Activated CD4-positive, alpha-beta memory T cell treated with anti-CD3 and anti-CD28 coated beads, Interleukin-2, amount 10 ng/mL, durations not matched to agents 7 days and 5 days (primary cell): ENCODE results near the gene ANXA3. TPM values are rescaled to one million over a fixed set of nuclear protein-coding genes. Genes with fewer than 3 reads are reported as not detected.
"Not testable (repeated sequence)": the region's sequence is repeated elsewhere in the genome, so short reads cannot be mapped to it uniquely, and the experiment has no call there.

Source experiments
- CTCF ChIA-PET: fragments of 350-600 bp; sonication (Branson Sonifier 250); formaldehyde crosslinking; loops from one replicate; lab custom pipeline; 2021; ENCODE audit warnings: antibody characterized with exemption, inconsistent platforms; lab: Charles Lee
- POLR2A ChIA-PET: fragments of 350-600 bp; sonication (Branson Sonifier 250); formaldehyde crosslinking; loops from one replicate; lab custom pipeline; 2021; ENCODE audit warnings: antibody characterized with exemption; lab: Charles Lee
- DNase-seq: peaks from one replicate; pipeline ENCODE4 v3.0.0-alpha.2; 2020
- H3K27ac Mint-ChIP-seq: one replicate; pipeline ENCODE4 v1.8.0; 2021; ENCODE audit warnings: mild to moderate bottlenecking, mixed read lengths
- H3K27me3 Mint-ChIP-seq: one replicate; pipeline ENCODE4 v1.8.0; 2021; ENCODE audit warnings: mixed read lengths
- H3K36me3 Mint-ChIP-seq: one replicate; pipeline ENCODE4 v1.8.0; 2021; ENCODE audit warnings: low read depth, mixed read lengths
- H3K4me1 Mint-ChIP-seq: one replicate; pipeline ENCODE4 v1.8.0; 2021; ENCODE audit warnings: mixed read lengths
- H3K4me3 Mint-ChIP-seq: one replicate; pipeline ENCODE4 v1.8.0; 2021; ENCODE audit warnings: mild to moderate bottlenecking, mixed read lengths
- H3K9me3 Mint-ChIP-seq: one replicate; pipeline ENCODE4 v1.8.0; 2021; ENCODE audit warnings: mixed read lengths
- total RNA-seq, 2 experiments: library from RNA; stranded (reverse); gene quantifications; one replicate each; pipeline ENCODE4 v1.2.3, GENCODE V29; 2021

Gene ANXA3
- total RNA-seq, 2 experiments from 2014 or later, result 0.38 TPM

DNA sequence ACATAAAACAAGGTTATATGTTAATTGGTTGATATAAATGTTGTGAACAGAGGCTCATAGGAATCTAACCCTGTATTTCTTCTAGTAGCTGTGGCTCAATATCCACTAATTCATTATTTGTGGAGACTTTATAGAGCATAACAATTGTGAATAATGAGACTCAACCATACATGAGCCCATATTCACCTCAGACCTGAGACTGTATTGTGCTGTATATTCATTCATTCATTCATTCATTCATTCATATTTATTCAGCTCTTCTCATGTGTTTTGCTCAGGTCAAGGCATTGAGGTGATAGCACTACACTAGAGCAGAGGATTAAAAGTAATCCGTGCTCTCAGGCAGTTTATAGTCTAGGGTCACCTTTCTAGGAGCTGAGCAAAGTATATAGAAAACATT lies 24.5 kb upstream of the ANXA3 start:
- ChIA-PET POLR2A (no interaction called here), CTCF (no interaction called here)
- DNase-seq, result no peak
- H3K36me3 Mint-ChIP-seq, result no peaks in the 10 kb centered on the region
- no peak overlapping the region for H3K27ac Mint-ChIP-seq
- H3K9me3 Mint-ChIP-seq, result no peaks in the 10 kb centered on the region
- H3K4me3 Mint-ChIP-seq, result no peak overlapping the region
- peaks cover 13% of the 10 kb centered on the region for H3K27me3 Mint-ChIP-seq
- H3K4me1 Mint-ChIP-seq, result no peaks in the 10 kb centered on the region

- POLR2A ChIA-PET, result no interaction called here
- no peaks in the 10 kb centered on the region for H3K9me3 Mint-ChIP-seq
- CTCF ChIA-PET, result no interaction called here
These were observed 24.0 kb upstream of the ANXA3 start for GRCh38 chr4:78527555-78527954.

GRCh38 chr4:78528327-78528726 lies 23.2 kb upstream of the ANXA3 start:
- CTCF ChIA-PET, result no interaction called here

More at GRCh38 chr4:78527555-78527954, 24.0 kb upstream of the ANXA3 start:
- Mint-ChIP-seq H3K4me3 (no peak overlapping the region), H3K36me3 (no peaks in the 10 kb centered on the region), H3K27ac (no peak overlapping the region), H3K27me3 (peaks cover 13% of the 10 kb centered on the region), H3K4me1 (no peaks in the 10 kb centered on the region)
- no peak for DNase-seq

DNA sequence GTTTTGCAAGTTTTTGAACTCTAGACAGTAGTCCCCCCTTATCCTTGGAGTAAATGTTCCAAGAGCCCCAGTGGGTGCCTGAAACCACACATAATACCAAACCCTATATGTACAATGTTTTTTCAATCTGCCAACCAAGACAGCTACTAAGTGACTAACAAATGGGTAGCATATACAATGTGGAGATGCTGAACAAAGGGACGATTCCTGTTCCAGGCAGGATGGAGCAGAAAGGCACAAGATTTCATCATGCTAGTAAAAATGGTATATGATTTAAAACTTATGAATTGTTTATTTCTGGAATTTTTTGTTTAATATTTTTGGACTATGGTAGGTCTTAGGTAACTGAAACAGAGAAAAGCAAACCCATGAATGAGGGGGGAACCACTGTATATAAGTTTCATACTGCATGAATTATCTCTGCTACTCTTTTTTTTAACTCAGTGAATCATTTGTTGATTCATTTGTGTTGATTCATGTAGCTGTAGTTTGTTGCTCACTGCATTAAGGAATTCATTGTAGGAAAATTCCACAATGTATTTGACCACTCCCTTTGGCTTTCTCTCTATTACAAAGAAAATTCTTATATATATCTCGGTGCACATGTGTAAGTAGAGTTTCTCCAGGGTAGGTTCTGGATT lies 21.9 kb upstream of the ANXA3 start:
- CTCF ChIA-PET, result no interaction called here
- Mint-ChIP-seq H3K36me3 (no peaks in the 10 kb centered on the region), H3K27ac (no peak overlapping the region), H3K4me3 (no peak overlapping the region), H3K9me3 (no peaks in the 10 kb centered on the region), H3K27me3 (peaks cover 7% of the 10 kb centered on the region), H3K4me1 (no peaks in the 10 kb centered on the region)
- POLR2A ChIA-PET, result no interaction called here
- no peak for DNase-seq

More at GRCh38 chr4:78528327-78528726, 23.2 kb upstream of the ANXA3 start:
- Mint-ChIP-seq H3K9me3 (no peaks in the 10 kb centered on the region), H3K36me3 (no peaks in the 10 kb centered on the region), H3K4me1 (no peaks in the 10 kb centered on the region), H3K27ac (no peak overlapping the region), H3K27me3 (peaks cover 13% of the 10 kb centered on the region), H3K4me3 (no peak overlapping the region)
- DNase-seq, result no peak
- POLR2A ChIA-PET, result no interaction called here

GRCh38 chr4:78532046-78532445 lies 19.5 kb upstream of the ANXA3 start:
- POLR2A ChIA-PET, result no interaction called here
- CTCF ChIA-PET, result no interaction called here
- H3K27ac Mint-ChIP-seq, result no peak overlapping the region
- H3K4me3 Mint-ChIP-seq, result no peak overlapping the region
- DNase-seq, result no peak
- H3K27me3 Mint-ChIP-seq, result peaks cover 11% of the 10 kb centered on the region
- no peaks in the 10 kb centered on the region for H3K9me3 Mint-ChIP-seq
- no peaks in the 10 kb centered on the region for H3K36me3 Mint-ChIP-seq
- H3K4me1 Mint-ChIP-seq, result no peaks in the 10 kb centered on the region

- no peaks in the 10 kb centered on the region for H3K9me3 Mint-ChIP-seq
- peaks cover 16% of the 10 kb centered on the region for H3K27me3 Mint-ChIP-seq
- DNase-seq, result no peak
- H3K36me3 Mint-ChIP-seq, result no peaks in the 10 kb centered on the region
- ChIA-PET CTCF (no interaction called here), POLR2A (no interaction called here)
- H3K4me1 Mint-ChIP-seq, result no peaks in the 10 kb centered on the region
- H3K4me3 Mint-ChIP-seq, result no peak overlapping the region
- no peak overlapping the region for H3K27ac Mint-ChIP-seq
These were observed 17.7 kb upstream of the ANXA3 start for GRCh38 chr4:78533854-78534253.

- ChIA-PET CTCF (no interaction called here), POLR2A (no interaction called here)
These were observed 17.1 kb upstream of the ANXA3 start for GRCh38 chr4:78534286-78534955.

GRCh38 chr4:78542373-78542772 lies 9.2 kb upstream of the ANXA3 start:
- Mint-ChIP-seq H3K4me3 (no peak overlapping the region), H3K9me3 (no peaks in the 10 kb centered on the region), H3K4me1 (no peaks in the 10 kb centered on the region), H3K27ac (no peak overlapping the region), H3K27me3 (peaks cover 20% of the 10 kb centered on the region), H3K36me3 (no peaks in the 10 kb centered on the region)
- POLR2A ChIA-PET, result no interaction called here
- no peak for DNase-seq
- CTCF ChIA-PET, result no interaction called here

More at GRCh38 chr4:78534286-78534955, 17.1 kb upstream of the ANXA3 start:
- Mint-ChIP-seq H3K27ac (no peak overlapping the region), H3K9me3 (no peaks in the 10 kb centered on the region), H3K4me1 (no peaks in the 10 kb centered on the region), H3K4me3 (no peak overlapping the region), H3K36me3 (no peaks in the 10 kb centered on the region), H3K27me3 (peaks cover 16% of the 10 kb centered on the region)
- DNase-seq, result no peak

DNA sequence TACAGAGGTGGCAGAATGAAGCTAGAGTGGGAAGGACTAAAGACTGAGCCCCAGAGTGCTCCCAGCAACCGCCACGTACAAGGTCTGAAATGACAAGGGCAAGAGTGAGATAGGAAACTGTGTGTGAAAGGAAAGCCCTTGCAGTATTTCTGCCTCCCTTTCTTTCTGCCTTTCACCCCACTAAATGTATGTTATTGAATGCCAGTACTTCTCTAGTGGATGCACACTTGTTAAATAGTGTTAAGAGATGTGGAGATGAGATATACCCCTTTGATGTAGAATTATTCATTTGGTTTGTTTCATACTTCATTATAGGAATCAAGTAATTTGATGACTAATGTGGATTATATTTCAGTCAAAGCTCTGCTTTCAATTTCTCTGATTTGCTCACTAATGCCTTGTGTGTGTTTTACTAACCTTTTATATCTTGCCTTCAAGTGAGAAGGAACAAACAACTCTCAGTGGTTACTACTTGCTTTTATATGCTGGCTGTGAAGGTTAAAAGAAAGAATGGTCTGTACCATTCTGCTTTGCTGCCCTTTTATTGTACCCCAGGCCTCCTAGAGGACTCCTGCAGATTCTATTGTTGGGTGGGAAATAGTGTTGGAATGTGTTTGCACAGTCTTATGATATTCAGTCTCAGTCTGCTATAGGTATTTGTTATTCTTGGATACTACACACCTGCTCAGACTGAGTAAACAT lies 8.0 kb upstream of the ANXA3 start:
- Mint-ChIP-seq H3K27ac (no peak overlapping the region), H3K36me3 (no peaks in the 10 kb centered on the region), H3K4me1 (no peaks in the 10 kb centered on the region), H3K9me3 (no peaks in the 10 kb centered on the region), H3K27me3 (peaks cover 17% of the 10 kb centered on the region), H3K4me3 (no peak overlapping the region)
- ChIA-PET CTCF (no interaction called here), POLR2A (no interaction called here)
- no peak for DNase-seq

GRCh38 chr4:78544678-78545077 lies 6.9 kb upstream of the ANXA3 start:
- peaks cover 17% of the 10 kb centered on the region for H3K27me3 Mint-ChIP-seq
- no peak overlapping the region for H3K27ac Mint-ChIP-seq
- CTCF ChIA-PET, result no interaction called here
- no peaks in the 10 kb centered on the region for H3K36me3 Mint-ChIP-seq
- POLR2A ChIA-PET, result no interaction called here
- H3K9me3 Mint-ChIP-seq, result no peaks in the 10 kb centered on the region
- no peak overlapping the region for H3K4me3 Mint-ChIP-seq
- DNase-seq, result no peak
- H3K4me1 Mint-ChIP-seq, result no peaks in the 10 kb centered on the region

- Mint-ChIP-seq H3K27ac (no peak overlapping the region), H3K36me3 (no peaks in the 10 kb centered on the region), H3K4me1 (no peaks in the 10 kb centered on the region), H3K4me3 (no peak overlapping the region), H3K27me3 (peaks cover 25% of the 10 kb centered on the region), H3K9me3 (no peaks in the 10 kb centered on the region)
- POLR2A ChIA-PET, result no interaction called here
- CTCF ChIA-PET, result no interaction called here
- no peak for DNase-seq
These were observed 6.0 kb upstream of the ANXA3 start for GRCh38 chr4:78545275-78546246.

DNA sequence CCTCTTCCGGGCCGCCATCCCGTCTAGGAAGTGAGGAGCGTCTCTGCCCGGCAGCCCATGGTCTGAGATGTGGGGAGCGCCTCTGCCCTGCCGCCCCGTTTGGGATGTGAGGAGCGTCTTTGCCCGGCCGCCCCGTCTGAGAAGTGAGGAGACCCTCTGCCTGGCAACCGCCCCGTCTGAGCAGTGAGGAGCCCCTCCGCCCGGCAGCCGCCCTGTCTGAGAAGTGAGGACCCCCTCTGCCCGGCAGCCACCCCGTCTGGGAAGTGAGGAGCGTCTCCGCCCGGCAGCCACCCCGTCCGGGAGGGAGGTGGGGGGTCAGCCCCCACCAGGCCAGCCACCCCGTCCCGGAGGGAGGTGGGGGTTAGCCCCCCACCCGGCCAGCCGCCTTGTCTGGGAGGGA lies 3.7 kb upstream of the ANXA3 start:
- H3K27ac Mint-ChIP-seq, DNase-seq, POLR2A ChIA-PET, H3K9me3 Mint-ChIP-seq, H3K36me3 Mint-ChIP-seq, CTCF ChIA-PET, H3K4me3 Mint-ChIP-seq, H3K4me1 Mint-ChIP-seq: not testable (repeated sequence)
- peaks cover 34% of the 10 kb centered on the region for H3K27me3 Mint-ChIP-seq

DNA sequence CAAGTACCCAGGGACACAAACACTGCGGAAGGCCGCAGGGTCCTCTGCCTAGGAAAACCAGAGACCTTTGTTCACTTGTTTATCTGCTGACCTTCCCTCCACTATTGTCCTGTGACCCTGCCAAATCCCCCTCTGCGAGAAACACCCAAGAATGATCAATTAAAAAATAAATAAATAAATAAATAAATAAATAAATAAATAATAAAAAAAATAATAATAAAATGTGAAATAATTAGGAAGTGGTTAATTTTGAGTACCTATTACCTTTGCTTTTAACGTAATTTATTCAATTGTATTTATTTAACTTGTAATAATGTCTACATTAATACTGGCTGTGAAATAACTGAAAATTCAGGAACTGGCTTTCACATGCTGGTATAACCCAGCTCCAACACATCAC lies 2.7 kb upstream of the ANXA3 start:
- H3K4me1 Mint-ChIP-seq, H3K27ac Mint-ChIP-seq, H3K4me3 Mint-ChIP-seq, DNase-seq, CTCF ChIA-PET, H3K9me3 Mint-ChIP-seq, POLR2A ChIA-PET, H3K36me3 Mint-ChIP-seq: not testable (repeated sequence)
- peaks cover 37% of the 10 kb centered on the region for H3K27me3 Mint-ChIP-seq
